GM23338 (cell line): ENCODE measurements around the gene DCLRE1B. TPM values are rescaled to one million over a fixed set of nuclear protein-coding genes. Genes with fewer than 3 reads are reported as not detected.

Experiments
- ATAC-seq: fragments of 200-7000 bp; cut with Tn5 transposase; 3 replicates; pipeline ENCODE4 v1.9.1; 2020
- DNase-seq: peaks from one replicate; pipeline ENCODE4 v3.0.0-alpha.2; 2015; ENCODE audit warnings: low spot score
- H2AFZ ChIP-seq: fragments of 200-600 bp; sonication (generic); 2 replicates; pipeline ENCODE4 v1.8.0; 2016; ENCODE audit warnings: antibody characterized with exemption, mild to moderate bottlenecking, moderate library complexity
- H3F3A ChIP-seq: fragments of 200-600 bp; sonication (generic); replicated peaks from 2 replicates; pipeline ENCODE4 v1.8.0; 2017; ENCODE audit warnings: antibody characterized with exemption, mixed run types, low read depth
- H3K27ac ChIP-seq: fragments of 200-600 bp; sonication (generic); 2 replicates; pipeline ENCODE4 v1.6.1; 2016; ENCODE audit warnings: low read depth
- H3K27me3 ChIP-seq: fragments of 200-600 bp; sonication (generic); 2 replicates; pipeline ENCODE4 v1.8.0; 2016; ENCODE audit warnings: mild to moderate bottlenecking, mixed run types, moderate library complexity; ENCODE audit not compliant: insufficient read depth
- H3K36me3 ChIP-seq: fragments of 200-600 bp; sonication (generic); 2 replicates; pipeline ENCODE4 v1.8.0; 2016; ENCODE audit warnings: mild to moderate bottlenecking; ENCODE audit not compliant: insufficient read depth
- H3K4me1 ChIP-seq: fragments of 200-600 bp; sonication (generic); 2 replicates; pipeline ENCODE4 v1.8.0; 2016; ENCODE audit warnings: mild to moderate bottlenecking, moderate library complexity; ENCODE audit not compliant: insufficient read depth
- H3K4me2 ChIP-seq: fragments of 200-600 bp; sonication (generic); 2 replicates; pipeline ENCODE4 v1.7.1; 2017; ENCODE audit warnings: mixed run types
- H3K4me3 ChIP-seq: fragments of 200-600 bp; sonication (generic); 2 replicates; pipeline ENCODE4 v1.6.1; 2016; ENCODE audit warnings: mixed run types
- H3K79me2 ChIP-seq: fragments of 200-600 bp; sonication (generic); replicated peaks from 2 replicates; pipeline ENCODE4 v1.8.0; 2017; ENCODE audit warnings: mild to moderate bottlenecking; ENCODE audit not compliant: insufficient read depth
- H3K9me2 ChIP-seq: fragments of 200-600 bp; sonication (generic); 2 replicates; pipeline ENCODE4 v1.8.0; 2017; ENCODE audit not compliant: insufficient read depth
- H4K20me1 ChIP-seq: fragments of 200-600 bp; sonication (generic); replicated peaks from 2 replicates; pipeline ENCODE4 v1.8.0; 2017; ENCODE audit warnings: mild to moderate bottlenecking; ENCODE audit not compliant: insufficient read depth
- H3K27ac Mint-ChIP-seq: 2 replicates; pipeline ENCODE4 v1.8.0; 2020; ENCODE audit warnings: inconsistent platforms, mild to moderate bottlenecking, moderate library complexity, mixed read lengths
- H3K27me3 Mint-ChIP-seq: 3 replicates; pipeline ENCODE4 v1.8.0; 2022; ENCODE audit warnings: low read depth, mild to moderate bottlenecking, moderate library complexity, mixed read lengths, inconsistent platforms; ENCODE audit not compliant: insufficient read depth, poor library complexity
- H3K36me3 Mint-ChIP-seq: 3 replicates; pipeline ENCODE4 v1.8.0; 2021; ENCODE audit warnings: low read depth, mild to moderate bottlenecking, inconsistent platforms, moderate library complexity, mixed read lengths
- H3K4me1 Mint-ChIP-seq: 3 replicates; pipeline ENCODE4 v1.8.0; 2020; ENCODE audit warnings: mild to moderate bottlenecking, inconsistent platforms, mixed read lengths
- H3K4me3 Mint-ChIP-seq: 3 replicates; pipeline ENCODE4 v1.8.0; 2021; ENCODE audit warnings: moderate library complexity, mild to moderate bottlenecking, inconsistent platforms, mixed read lengths
- H3K9me3 Mint-ChIP-seq: 3 replicates; pipeline ENCODE4 v1.8.0; 2020; ENCODE audit warnings: moderate library complexity, mild to moderate bottlenecking, inconsistent platforms, mixed read lengths
- CREB1 ChIP-seq: fragments of 250-450 bp; sonication (Bioruptor Pico); IDR thresholded peaks from 2 replicates; pipeline ENCODE4 v1.5.0; 2020; ENCODE audit warnings: low read depth, mild to moderate bottlenecking, moderate library complexity
- CTCF ChIP-seq, 2 experiments: fragments of 200-600 bp in 1 of 2; sonication (generic) in 1 of 2; conservative IDR thresholded peaks; 2 replicates each; pipeline versions ENCODE4 v1.5.1 to v1.6.1; 2016 to 2017; ENCODE audit warnings: antibody characterized with exemption in 2 of 2, low read depth in 2 of 2, mild to moderate bottlenecking in 2 of 2, moderate library complexity in 1 of 2
- ETS1 ChIP-seq: IDR thresholded peaks from 2 replicates; pipeline ENCODE4 v1.6.1; 2016; ENCODE audit warnings: antibody characterized with exemption
- EZH2phosphoT487 ChIP-seq: fragments of 200-600 bp; sonication (generic); IDR thresholded peaks from one replicate; pipeline ENCODE4 v1.8.1; 2018; ENCODE audit warnings: antibody characterized with exemption; ENCODE audit not compliant: unreplicated experiment
- POLR2AphosphoS5 ChIP-seq: IDR thresholded peaks from 2 replicates; pipeline ENCODE4 v1.6.1; 2016; ENCODE audit warnings: antibody characterized with exemption, low read depth
- REST ChIP-seq: IDR thresholded peaks from one replicate; pipeline ENCODE4 v1.6.1; 2018; ENCODE audit warnings: antibody characterized with exemption; ENCODE audit not compliant: unreplicated experiment
- STAT1 ChIP-seq: IDR thresholded peaks from one replicate; pipeline ENCODE4 v1.6.1; 2016; ENCODE audit warnings: antibody characterized with exemption; ENCODE audit not compliant: unreplicated experiment
- ZNF114 ChIP-seq: fragments of 250-450 bp; sonication (Bioruptor Pico); IDR thresholded peaks from 2 replicates; pipeline ENCODE4 v1.5.0; 2020; ENCODE audit warnings: mild to moderate bottlenecking, moderate library complexity
- ZNF331 ChIP-seq: fragments of 250-450 bp; sonication (Bioruptor Pico); IDR thresholded peaks from 2 replicates; pipeline ENCODE4 v1.5.0; 2020; ENCODE audit warnings: low read depth, mild to moderate bottlenecking, moderate library complexity
- ZNF462 ChIP-seq: fragments of 250-450 bp; sonication (Bioruptor Pico); IDR thresholded peaks from 2 replicates; pipeline ENCODE4 v1.5.0; 2020; ENCODE audit warnings: mild to moderate bottlenecking, moderate library complexity
- polyA plus RNA-seq: library from polyadenylated mRNA; unstranded; fragments of >200 nt; fragmentation: Nextera tagmentation; extraction: Ambion mirVana; gene quantifications from 2 replicates; pipeline ENCODE4 v1.2.1, GENCODE V29; 2016
- total RNA-seq: library from RNA; depleted of rRNA; stranded (reverse); fragments of >200 nt; shearing (Covaris generic); gene quantifications from 2 replicates; pipeline ENCODE4 v1.2.3, GENCODE V29; 2014

Gene DCLRE1B
- total and polyA plus RNA-seq, 2 experiments from 2014 or later, result 6.3 to 9.7 TPM

GRCh38 chr1:113858418-113858817 is 46.7 kb upstream of the DCLRE1B start (continued):
- TF ChIP-seq REST, result no peak
- no peak for TF ChIP-seq CTCF (conservative IDR thresholded peaks at IDR 0.05; ENCODE audit: low read depth in 2 of 2)

GRCh38 chr1:113858982-113859381 is 46.1 kb upstream of the DCLRE1B start:
- Mint-ChIP-seq H3K27me3 (no peaks in the 10 kb centered on the region), H3K4me3 (no peak overlapping the region), H3K36me3 (no peaks in the 10 kb centered on the region), H3K27ac (no peak overlapping the region), H3K9me3 (no peaks in the 10 kb centered on the region), H3K4me1 (no peaks in the 10 kb centered on the region)
- DNase-seq (no peak), ATAC-seq (no peak)
- Histone ChIP-seq H4K20me1 (no peaks in the 10 kb centered on the region), H3K27me3 (no peaks in the 10 kb centered on the region), H3K27ac (no peak overlapping the region), H3K4me3 (no peak overlapping the region), H3K9me2 (no peaks in the 10 kb centered on the region), H3K36me3 (no peaks in the 10 kb centered on the region), H3K4me2 (no peak overlapping the region), H3K4me1 (no peaks in the 10 kb centered on the region), H3F3A (no peaks in the 10 kb centered on the region), H3K79me2 (no peaks in the 10 kb centered on the region), H2AFZ (peak overlapping the region; percentile 90; the same call in 1 of the 2 replicates)
- TF ChIP-seq CREB1 (no peak), ZNF114 (no peak), STAT1 (no peak), POLR2AphosphoS5 (no peak), ETS1 (no peak), ZNF462 (no peak), ZNF331 (CRISPR knock-in tag) (no peak), CTCF (conservative IDR thresholded peaks at IDR 0.05; ENCODE audit: low read depth in 2 of 2) (no peak), EZH2phosphoT487 (no peak)
